Activated gamma-delta T cell treated with anti-CD3 and anti-CD28 coated beads, Interleukin-2, amount 50 U/mL, for 16 hours (primary cell): ENCODE results near the gene OR2V2.
"Not testable (repeated sequence)": the region's sequence is repeated elsewhere in the genome, so short reads cannot be mapped to it uniquely, and the experiment has no call there.

Experiments
- DNase-seq: peaks from one replicate; pipeline ENCODE4 v3.0.0-alpha.2; 2020; ENCODE audit warnings: low read depth

OR2V2 gene

GRCh38 chr5:181114844-181115778 is 32.3 kb upstream of the OR2V2 start:
- no peak for DNase-seq

DNA sequence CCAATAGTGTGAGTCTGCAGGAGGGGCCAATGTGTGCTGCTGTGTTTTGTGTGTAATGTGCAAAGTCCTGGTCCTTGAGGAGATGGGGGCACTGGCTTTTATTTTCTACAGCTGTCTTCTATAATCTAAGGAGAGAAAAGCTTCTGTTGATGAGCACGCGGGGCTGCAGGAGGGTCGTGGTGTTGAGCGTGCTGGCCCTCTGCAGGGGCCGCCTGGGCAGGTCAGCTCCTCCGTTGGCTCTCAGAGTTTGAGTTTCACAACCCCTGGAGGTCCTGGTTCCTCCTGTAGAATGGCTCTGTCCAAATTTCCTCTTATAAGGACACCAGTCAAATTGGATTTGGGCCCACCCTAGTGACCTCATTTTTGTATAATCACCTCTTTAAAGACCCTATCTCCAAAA is 29.0 kb upstream of the OR2V2 start:
- DNase-seq = no peak

- no peak for DNase-seq
These were observed 28.3 kb upstream of the OR2V2 start for GRCh38 chr5:181119105-181119504.

DNA sequence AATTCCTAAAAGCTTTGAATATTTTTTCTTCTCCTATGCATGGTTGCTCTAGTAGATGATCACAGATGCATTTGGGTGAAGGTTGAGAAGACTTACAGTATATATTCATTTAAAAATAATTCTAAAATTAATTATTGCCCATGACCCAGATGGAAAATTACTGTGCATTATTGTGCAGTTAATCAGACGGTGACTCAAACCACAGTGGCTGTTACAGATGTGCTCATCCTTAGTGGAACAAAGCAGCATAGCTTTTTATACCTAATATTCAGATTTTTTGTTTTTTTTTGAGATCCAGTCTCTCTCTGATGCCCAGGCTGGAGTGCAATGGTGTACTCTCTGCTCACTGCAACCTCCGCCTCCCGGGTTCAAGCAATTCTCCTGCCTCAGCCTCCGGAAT is 27.1 kb upstream of the OR2V2 start:
- no peak for DNase-seq

DNA sequence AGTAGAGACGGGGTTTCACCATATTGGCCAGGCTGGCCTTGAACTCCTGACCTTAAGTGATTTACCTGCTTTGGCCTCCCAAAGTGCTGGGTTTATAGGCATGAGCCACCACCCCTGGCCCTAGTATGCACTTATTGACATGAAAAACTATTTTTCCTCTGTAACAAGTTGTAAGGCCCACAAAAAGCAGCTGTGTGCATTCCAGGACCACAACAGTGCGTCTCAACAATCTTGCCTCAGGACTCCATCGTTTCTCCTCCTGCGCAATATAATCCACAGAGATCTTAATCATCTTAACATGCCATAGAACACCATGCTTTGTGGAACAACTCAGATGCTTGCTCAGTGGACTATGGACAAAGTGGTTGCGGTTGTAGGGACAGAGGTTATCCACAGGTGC is 26.6 kb upstream of the OR2V2 start:
- DNase-seq = no peak

- DNase-seq = no peak
These were observed 25.5 kb upstream of the OR2V2 start for GRCh38 chr5:181121675-181122561.

DNA sequence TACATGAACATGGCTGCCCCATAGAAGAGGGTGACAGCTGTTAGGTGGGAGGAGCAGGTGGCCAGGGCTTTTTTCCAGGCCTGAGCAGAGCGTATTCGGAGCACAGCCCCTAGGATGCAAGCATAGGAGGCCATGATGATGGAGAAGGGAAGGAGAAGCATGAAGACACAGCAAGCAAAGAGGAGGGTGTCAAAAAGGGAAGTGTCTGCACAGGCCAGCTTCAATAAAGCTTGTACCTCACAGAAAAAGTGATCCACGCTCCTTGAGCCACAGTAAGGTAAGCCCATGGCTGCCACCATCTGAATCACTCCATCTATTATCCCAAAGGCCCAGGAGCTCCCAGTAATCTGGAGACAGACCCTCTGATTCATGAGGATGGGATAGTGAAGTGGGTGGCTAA is 22.9 kb upstream of the OR2V2 start:
- no peak for DNase-seq

DNA sequence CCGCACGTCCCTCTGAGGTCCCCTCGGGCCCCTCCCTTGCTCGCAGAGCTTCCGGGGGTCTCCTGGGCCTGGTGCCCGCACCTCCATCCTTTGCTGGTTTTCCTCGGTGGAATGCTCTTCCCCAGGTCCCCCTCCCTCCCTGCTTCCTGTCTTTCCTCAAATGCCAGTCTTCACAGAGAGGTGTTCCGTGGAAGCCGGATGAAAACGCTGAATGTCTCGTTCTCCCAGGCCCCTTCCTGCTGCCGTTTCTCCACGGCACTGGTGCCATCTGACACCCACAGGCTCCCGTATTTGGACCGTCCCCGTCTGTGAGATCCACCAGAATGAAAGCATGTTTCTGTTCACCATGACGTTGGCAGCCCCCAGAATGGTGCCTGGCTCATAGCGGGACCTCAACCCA is 20.5 kb upstream of the OR2V2 start:
- DNase-seq = no peak

DNA sequence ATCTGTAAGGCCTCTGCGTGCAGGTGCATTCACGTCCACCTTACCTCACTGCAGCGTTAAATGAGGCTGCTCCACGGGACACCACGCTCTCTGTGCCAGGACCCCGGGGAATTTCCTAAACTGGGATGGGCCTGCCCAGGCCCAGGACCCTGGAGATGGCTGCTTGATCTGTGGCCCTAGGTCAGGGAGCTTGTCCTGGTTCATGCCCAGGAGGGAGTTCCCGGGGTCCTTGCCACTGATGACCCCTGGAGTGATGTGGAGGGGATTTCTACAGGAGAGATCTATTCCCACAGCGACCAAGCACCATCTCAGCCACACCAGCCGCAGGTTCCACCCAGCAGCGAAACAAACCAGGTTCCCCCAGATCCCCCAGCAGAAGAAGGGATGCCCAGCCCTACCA is 19.9 kb upstream of the OR2V2 start:
- no peak for DNase-seq

DNA sequence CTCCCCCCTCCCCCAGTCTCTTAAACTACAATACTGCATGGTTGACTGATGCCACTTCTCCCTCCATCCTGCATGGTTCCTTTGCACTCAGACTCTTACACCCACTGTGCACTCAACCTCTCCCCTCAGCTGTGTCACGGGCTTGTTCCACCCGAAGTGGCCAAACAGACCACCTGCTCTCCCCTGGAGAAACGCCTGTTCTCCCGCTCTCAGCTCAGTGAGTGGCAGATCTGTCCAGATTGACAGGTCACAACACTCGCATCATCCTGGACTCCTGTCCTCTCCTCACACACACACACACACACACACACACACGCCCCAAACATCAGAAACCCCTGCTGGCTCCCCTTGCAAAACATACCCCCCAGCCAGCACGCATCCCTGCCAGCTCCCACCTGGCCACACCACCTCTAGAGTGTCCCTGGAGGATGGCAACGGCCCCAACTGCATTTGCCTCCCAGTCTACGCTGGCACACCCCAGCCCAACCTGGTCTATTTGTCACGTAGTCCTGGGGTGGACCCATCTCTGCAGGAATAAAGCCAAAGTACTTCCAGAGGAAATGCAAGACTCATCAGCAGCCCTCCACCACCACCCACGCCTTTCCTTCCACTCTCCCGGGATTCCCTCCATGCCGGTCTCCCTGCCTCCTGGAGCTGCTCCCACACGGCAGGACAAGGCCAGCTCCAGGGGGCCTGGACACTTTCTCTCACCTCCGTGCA is 19.3 kb upstream of the OR2V2 start:
- DNase-seq = no peak

- no peak for DNase-seq
These were observed 17.8 kb upstream of the OR2V2 start for GRCh38 chr5:181129601-181130000.

- not testable (repeated sequence) for DNase-seq
These were observed 17.3 kb upstream of the OR2V2 start for GRCh38 chr5:181130081-181130480.

DNA sequence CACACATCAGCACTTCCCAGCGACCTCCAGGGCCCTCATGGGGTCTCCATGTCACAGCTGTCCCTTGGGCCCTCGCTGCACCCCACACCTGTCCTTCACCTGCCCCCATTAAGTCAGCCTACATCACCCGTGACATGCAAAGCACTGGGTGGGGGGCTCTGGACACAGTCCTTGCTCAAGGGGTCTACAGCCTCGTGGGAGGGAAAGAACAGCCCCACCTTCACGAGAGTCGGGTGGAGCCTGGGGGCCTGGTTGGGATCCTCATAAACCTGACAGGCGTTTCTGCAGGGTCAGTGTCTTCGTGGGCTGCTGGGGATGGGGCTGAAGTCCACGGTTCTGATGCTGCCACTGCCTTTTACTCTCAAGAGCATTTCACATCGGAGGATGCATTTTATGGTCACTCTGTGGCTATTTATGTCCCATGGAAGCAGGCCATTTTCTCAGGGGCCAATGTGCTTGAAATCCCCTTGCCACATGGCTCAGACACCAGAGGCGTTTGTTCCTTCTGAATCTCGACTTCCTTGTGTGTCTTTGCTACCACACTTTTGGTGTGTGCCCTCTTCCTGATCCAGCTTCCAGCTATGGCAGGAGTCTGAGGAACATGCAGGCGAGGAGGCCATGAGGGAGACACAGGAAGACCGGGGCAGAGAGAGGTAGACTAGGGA is 16.4 kb upstream of the OR2V2 start, which contains the start of gene OR2V1:
Gene OR2V1 (minus strand): TSS at position 338 of the 665 bp plus-strand sequence. CDS start 5,865 bp downstream, outside the sequence.
- no peak for DNase-seq

- DNase-seq = no peak
These were observed 15.9 kb upstream of the OR2V2 start for GRCh38 chr5:181131514-181131913.

GRCh38 chr5:181133083-181133482 is 14.3 kb upstream of the OR2V2 start:
- no peak for DNase-seq

DNA sequence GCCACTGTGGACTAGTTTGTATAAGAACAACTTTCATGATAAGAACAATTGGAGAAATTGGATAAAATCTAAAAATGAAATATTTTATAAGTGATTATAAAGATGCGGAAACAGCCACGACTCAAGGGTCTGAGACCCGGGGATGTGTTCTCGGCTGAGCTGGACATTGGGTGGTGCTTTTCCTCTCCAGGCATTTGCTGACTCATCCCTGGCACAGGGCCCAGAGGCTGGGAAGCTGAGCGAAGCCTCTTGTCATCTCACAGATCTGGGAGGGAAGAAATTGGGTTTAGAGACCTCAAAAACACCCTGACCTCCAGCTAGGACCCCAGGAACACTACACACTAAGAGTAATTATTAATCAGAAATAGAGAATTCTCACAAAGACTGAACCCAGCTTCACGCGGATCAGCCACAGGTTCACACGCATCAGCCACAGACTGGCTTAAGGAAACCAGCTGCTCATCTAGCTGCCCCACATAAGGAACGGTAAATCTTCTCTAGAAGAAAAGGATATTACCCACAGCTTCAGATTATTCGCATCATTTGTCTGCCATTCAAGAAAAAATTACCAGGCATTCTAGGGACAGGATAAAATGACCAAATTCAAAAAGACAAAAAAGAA is 13.7 kb upstream of the OR2V2 start:
- DNase-seq = no peak

- no peak for DNase-seq
These were observed 13.1 kb upstream of the OR2V2 start for GRCh38 chr5:181134259-181134658.

GRCh38 chr5:181136361-181136955 is 10.9 kb upstream of the OR2V2 start:
- no peak for DNase-seq

GRCh38 chr5:181138258-181138657 is 9.1 kb upstream of the OR2V2 start:
- no peak for DNase-seq

DNA sequence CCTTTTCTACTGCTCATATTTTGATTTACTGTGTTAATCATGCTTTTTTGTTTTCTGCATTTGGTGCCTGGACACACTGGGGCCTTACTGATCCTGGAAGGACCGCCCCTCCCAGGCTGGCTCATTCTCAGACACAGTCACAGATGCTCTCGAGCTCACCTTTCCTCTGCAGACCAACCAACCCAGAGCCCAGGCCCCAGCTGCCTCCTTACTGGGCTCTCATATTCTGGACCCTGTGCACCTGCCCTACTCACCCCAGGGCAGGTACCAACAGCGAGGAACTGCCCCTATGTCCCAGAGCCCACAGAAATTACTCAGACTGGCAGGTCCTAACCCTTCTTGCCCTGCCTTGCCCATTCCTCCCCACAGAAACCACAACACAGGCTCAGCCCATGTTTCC is 6.6 kb upstream of the OR2V2 start:
- no peak for DNase-seq

- DNase-seq = no peak
These were observed 5.3 kb upstream of the OR2V2 start for GRCh38 chr5:181142054-181142453.
